Glutamatergic neuron (in vitro differentiated cells): Measurements from ENCODE around the gene HEYL. TPM values are rescaled to one million over a fixed set of nuclear protein-coding genes. Genes with fewer than 3 reads are reported as not detected.

Experiments used
- DNase-seq: peaks from one replicate; pipeline ENCODE4 v3.0.0; 2022
- H3K27ac Mint-ChIP-seq: one replicate; pipeline ENCODE4 v1.8.0; 2020; ENCODE audit warnings: mild to moderate bottlenecking, mixed read lengths, inconsistent platforms; ENCODE audit not compliant: unreplicated experiment
- H3K27me3 Mint-ChIP-seq: one replicate; pipeline ENCODE4 v1.8.0; 2020; ENCODE audit warnings: mild to moderate bottlenecking, moderate library complexity, mixed read lengths, inconsistent platforms; ENCODE audit not compliant: unreplicated experiment
- H3K36me3 Mint-ChIP-seq: one replicate; pipeline ENCODE4 v1.8.0; 2020; ENCODE audit warnings: mild to moderate bottlenecking, mixed read lengths, inconsistent platforms; ENCODE audit not compliant: unreplicated experiment
- H3K4me1 Mint-ChIP-seq: one replicate; pipeline ENCODE4 v1.8.0; 2020; ENCODE audit warnings: mild to moderate bottlenecking, low read depth, mixed read lengths, inconsistent platforms; ENCODE audit not compliant: unreplicated experiment
- H3K4me3 Mint-ChIP-seq: one replicate; pipeline ENCODE4 v1.8.0; 2020; ENCODE audit warnings: mild to moderate bottlenecking, mixed read lengths, inconsistent platforms; ENCODE audit not compliant: unreplicated experiment
- H3K9me3 Mint-ChIP-seq: one replicate; pipeline ENCODE4 v1.8.0; 2020; ENCODE audit warnings: mild to moderate bottlenecking, moderate library complexity, mixed read lengths, inconsistent platforms; ENCODE audit not compliant: unreplicated experiment
- total RNA-seq: library from RNA; stranded (reverse); fragmentation: NEBNext Ultra II Directional; extraction: Animal tissue kit (Norgen Biotek cat#: 25700); gene quantifications from one replicate; pipeline ENCODE4 v1.2.1, GENCODE V29; 2021; ENCODE audit not compliant: unreplicated experiment
- TF ChIP-seq, protein P1 (sequence below): fragments of 200-600 bp; sonication (generic); IDR thresholded peaks from one replicate; pipeline ENCODE4 v1.5.0; 2021; ENCODE audit not compliant: partially characterized antibody, unreplicated experiment

Gene HEYL
- total RNA-seq, 1 donor from 2014 or later = 9.0 TPM

DNA sequence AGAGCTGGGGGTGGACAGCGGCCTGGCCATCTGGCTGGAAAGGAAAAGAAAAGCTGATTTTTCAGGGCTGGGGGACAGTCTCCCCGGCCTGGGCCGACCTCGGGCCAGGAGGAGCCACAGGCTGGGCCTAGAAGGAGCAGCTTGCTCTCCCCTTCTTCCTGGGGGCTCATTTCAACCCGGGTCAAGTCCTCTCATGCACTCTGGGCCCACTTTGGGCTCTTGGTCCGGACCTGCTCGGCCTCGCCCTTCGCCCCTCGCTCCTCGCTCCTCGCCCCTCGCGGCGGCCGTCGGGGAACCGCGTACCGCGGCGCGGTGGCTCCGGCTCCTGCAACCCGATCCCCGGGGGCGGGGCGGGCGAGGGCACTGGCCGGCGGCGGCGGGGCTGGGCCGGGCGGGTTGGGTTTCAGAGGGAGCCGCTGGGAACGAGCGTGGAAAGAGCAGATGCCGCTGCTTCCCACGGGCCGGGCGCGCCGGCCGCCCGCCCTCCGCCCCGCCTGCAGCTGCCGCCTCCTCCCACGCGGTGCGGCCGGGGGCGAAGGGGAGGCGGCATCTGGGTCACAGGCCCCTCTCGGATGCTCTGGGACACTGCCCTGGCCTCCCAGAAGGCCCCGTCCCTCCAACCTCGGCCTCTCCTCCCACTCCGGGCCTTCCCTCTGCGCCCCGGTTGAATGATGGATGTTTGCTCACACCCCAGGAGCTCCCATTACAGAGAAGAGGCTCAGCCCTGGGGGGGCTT, 6.6 kb downstream of the HEYL start:
- H3K9me3 Mint-ChIP-seq = peaks cover 3% of the 10 kb centered on the region
- TF ChIP-seq, protein P1, sequence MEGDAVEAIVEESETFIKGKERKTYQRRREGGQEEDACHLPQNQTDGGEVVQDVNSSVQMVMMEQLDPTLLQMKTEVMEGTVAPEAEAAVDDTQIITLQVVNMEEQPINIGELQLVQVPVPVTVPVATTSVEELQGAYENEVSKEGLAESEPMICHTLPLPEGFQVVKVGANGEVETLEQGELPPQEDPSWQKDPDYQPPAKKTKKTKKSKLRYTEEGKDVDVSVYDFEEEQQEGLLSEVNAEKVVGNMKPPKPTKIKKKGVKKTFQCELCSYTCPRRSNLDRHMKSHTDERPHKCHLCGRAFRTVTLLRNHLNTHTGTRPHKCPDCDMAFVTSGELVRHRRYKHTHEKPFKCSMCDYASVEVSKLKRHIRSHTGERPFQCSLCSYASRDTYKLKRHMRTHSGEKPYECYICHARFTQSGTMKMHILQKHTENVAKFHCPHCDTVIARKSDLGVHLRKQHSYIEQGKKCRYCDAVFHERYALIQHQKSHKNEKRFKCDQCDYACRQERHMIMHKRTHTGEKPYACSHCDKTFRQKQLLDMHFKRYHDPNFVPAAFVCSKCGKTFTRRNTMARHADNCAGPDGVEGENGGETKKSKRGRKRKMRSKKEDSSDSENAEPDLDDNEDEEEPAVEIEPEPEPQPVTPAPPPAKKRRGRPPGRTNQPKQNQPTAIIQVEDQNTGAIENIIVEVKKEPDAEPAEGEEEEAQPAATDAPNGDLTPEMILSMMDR = no peak
- no peak overlapping the region for H3K27ac Mint-ChIP-seq
- H3K36me3 Mint-ChIP-seq = peaks cover 8% of the 10 kb centered on the region
- peak; percentile 72 for DNase-seq
- H3K4me1 Mint-ChIP-seq = peaks cover 27% of the 10 kb centered on the region
- peaks cover 18% of the 10 kb centered on the region for H3K27me3 Mint-ChIP-seq
- H3K4me3 Mint-ChIP-seq = peak overlapping the region; percentile 20

DNA sequence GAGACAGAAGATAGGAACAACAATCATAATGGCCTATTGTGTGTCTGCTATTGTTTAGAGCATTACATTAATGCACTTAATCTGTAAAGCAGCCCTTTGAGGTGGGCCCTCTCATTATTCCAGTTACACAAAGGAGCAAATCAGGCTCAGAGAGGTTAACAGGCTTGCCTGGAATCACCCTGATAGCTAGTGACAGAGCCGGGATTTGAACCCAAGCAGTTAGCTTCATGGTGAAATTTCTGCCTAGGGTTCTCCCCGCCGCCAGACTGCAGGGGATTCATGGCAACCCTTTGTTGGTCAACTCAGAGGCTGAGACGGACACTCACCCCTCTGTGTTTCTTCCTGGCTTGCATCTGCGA, 7.1 kb downstream of the HEYL start:
- DNase-seq = no peak
- Mint-ChIP-seq H3K36me3 (peaks cover 8% of the 10 kb centered on the region), H3K4me3 (no peak overlapping the region), H3K27ac (no peak overlapping the region), H3K27me3 (peaks cover 16% of the 10 kb centered on the region), H3K9me3 (peaks cover 3% of the 10 kb centered on the region), H3K4me1 (peaks cover 25% of the 10 kb centered on the region)
- TF ChIP-seq, protein P1 = no peak

DNA sequence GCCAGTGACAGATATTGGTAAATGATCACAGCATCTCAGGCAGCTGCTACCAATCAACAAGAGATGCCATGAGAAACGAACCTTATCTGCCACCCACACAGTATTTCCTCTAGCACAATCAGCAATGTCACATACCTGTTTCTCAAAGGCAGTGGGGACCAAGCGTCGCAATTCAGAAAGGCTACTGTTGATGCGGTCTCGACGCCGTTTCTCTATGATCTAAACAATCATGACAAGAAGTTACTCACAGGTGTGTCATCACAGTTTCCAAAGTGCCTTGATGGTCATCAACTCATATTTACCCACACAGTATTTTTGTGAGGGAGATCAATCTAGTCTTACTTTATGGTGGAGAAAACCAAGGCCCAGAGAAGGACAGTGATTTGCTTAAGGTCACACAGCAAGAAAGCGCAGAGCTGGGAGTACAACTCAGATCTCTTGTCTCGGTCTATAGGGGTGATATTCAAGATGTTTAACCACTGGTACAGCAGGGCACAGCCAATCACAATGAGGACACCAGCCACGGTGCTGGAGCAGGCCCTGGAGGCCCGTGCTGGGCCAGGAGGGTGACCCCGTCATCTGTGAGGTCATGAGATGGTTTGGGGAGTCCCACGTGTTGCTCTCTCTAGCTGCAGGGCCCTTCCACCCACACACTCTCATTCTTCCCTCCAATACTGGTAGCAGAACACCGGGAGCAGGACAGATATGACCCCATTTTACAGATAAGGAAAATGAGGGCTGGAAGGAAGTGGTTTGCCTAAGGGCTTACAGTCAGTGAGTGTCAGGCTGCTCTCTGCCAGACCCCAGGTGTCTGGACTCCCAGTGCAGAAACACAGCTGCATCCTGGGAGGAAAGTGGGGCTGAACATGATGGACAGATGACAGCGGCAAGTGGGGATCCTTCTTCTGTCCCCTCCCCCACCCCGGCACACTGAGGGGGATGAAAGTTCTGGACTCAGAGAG, 7.8 kb downstream of the HEYL start:
- DNase-seq = no peak
- peaks cover 11% of the 10 kb centered on the region for H3K27me3 Mint-ChIP-seq
- TF ChIP-seq, protein P1 = no peak

DNA sequence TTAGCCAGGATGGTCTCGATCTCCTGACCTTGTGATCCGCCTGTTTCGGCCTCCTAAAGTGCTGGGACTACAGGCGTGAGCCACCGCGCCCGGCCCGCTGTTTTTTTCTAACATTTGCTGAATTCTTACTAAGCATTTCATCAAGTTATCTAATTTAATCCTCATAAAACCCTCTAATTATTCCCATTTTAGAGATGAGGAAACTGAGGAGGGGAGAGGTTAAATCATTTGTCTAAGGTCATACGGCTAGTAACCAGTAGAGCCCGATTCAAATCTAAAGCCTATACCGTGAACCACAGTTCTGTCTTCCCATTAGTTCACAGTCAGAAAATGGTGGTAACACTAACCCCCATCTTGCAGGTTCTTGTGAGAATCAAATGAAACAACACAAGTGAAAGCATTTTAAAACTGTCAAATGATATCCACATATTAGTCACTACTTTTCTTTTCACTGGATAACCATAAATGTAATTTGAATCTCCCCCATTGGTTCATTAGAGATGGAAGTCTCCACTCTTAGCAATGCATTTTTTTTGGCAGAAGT, 10.6 kb downstream of the HEYL start:
- TF ChIP-seq, protein P1 = no peak
- H3K4me3 Mint-ChIP-seq = no peak overlapping the region
- H3K27me3 Mint-ChIP-seq = peaks cover 15% of the 10 kb centered on the region
- no peak for DNase-seq
- H3K36me3 Mint-ChIP-seq = peaks cover 17% of the 10 kb centered on the region
- H3K27ac Mint-ChIP-seq = no peak overlapping the region
- peaks cover 18% of the 10 kb centered on the region for H3K4me1 Mint-ChIP-seq
- H3K9me3 Mint-ChIP-seq = peaks cover 3% of the 10 kb centered on the region

More for the DNA sequence above, 7.8 kb downstream of the HEYL start:
- Mint-ChIP-seq H3K27ac (no peak overlapping the region), H3K4me1 (peaks cover 22% of the 10 kb centered on the region), H3K4me3 (no peak overlapping the region), H3K9me3 (peaks cover 5% of the 10 kb centered on the region), H3K36me3 (peaks cover 8% of the 10 kb centered on the region)
